ENCODE results near the gene ZNF346. TPM values are rescaled to one million over a fixed set of nuclear protein-coding genes. Genes with fewer than 3 reads are reported as not detected.

ZNF346 gene
- total and polyA plus RNA-seq, 8 donors: 13.1 to 30.4 (median 26.7) TPM

GRCh38 chr5:177085985-177086653 is 63.6 kb downstream of the ZNF346 start:
- Histone ChIP-seq H3K27me3 (peaks cover 0 to 38% of the 10 kb centered on the region in 2 donors), H3K36me3 (no peaks in the 10 kb centered on the region), H3K4me1 (peaks cover 0 to 11% of the 10 kb centered on the region in 2 donors), H3K27ac (no peak overlapping the region), H3K4me3 (no peak overlapping the region), H3K9me3 (no peaks in the 10 kb centered on the region)
- peak in 1 of 4 donors; percentile 62 for DNase-seq
- intact Hi-C loops (cut with DNase I): no loop called here
- TF ChIP-seq, protein P1, sequence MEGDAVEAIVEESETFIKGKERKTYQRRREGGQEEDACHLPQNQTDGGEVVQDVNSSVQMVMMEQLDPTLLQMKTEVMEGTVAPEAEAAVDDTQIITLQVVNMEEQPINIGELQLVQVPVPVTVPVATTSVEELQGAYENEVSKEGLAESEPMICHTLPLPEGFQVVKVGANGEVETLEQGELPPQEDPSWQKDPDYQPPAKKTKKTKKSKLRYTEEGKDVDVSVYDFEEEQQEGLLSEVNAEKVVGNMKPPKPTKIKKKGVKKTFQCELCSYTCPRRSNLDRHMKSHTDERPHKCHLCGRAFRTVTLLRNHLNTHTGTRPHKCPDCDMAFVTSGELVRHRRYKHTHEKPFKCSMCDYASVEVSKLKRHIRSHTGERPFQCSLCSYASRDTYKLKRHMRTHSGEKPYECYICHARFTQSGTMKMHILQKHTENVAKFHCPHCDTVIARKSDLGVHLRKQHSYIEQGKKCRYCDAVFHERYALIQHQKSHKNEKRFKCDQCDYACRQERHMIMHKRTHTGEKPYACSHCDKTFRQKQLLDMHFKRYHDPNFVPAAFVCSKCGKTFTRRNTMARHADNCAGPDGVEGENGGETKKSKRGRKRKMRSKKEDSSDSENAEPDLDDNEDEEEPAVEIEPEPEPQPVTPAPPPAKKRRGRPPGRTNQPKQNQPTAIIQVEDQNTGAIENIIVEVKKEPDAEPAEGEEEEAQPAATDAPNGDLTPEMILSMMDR (IDR thresholded peaks at IDR 0.05): no peak
- ATAC-seq: peak; percentile 4

DNA sequence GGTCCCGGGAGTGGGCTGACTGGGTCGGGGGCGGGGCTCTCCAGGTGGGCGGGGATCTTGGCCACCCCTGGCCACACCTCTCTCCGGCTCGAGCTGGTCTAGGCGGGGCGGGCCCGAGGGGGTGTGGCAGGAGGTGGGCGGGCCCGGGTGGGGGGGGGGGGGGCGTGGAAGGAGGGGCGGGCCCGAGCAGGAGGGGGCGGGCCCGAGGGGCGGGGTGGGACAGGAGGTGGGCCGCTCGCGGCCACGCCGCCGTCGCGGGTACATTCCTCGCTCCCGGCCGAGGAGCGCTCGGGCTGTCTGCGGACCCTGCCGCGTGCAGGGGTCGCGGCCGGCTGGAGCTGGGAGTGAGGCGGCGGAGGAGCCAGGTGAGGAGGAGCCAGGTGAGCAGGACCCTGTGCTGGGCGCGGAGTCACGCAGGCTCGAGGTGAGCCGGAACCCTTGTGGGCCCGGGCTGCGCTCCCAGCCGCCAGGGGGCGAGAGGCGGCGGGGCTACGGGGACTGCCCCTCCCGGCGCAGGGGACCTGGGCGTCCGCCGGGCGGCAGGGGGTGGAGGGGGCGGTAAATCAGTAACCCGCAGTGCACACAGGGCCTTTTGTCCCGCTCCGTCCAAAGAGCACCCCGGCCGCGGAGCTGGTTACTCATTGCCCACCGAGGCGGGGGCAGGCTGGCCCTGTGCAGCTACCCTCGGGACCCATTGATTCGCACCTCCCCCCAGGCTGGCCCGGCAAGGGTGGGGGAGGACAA is 64.3 kb downstream of the ZNF346 start, which contains the start of gene FGFR4:
FGFR4 (plus strand) TSS at position 262 of the 744 bp plus-strand sequence. CDS start 2,688 bp downstream, outside the sequence.
- peak within 1 kb of the TSS; percentile 35 to 46 for H3K4me3 ChIP-seq
- H3K9me3 ChIP-seq: no peaks in the 10 kb centered on the region
- H3K27ac ChIP-seq: no peak within 1 kb of the TSS
- H3K4me1 ChIP-seq: peaks cover 0 to 11% of the 10 kb centered on the region in 2 donors
- H3K36me3 ChIP-seq: no peaks in the 10 kb centered on the region
- DNase-seq (peak; percentile 67 to 91 (median 85)), ATAC-seq (peak; percentile 85)
- H3K27me3 ChIP-seq: peaks cover 0 to 38% of the 10 kb centered on the region in 2 donors
- TF ChIP-seq, protein P1 (IDR thresholded peaks at IDR 0.05): peak; percentile 45 to 62
- intact Hi-C loops (cut with DNase I): no loop called here

GRCh38 chr5:177087398-177088005 is 65.0 kb downstream of the ZNF346 start:
- H3K4me3 ChIP-seq: peak overlapping the region; percentile 35 to 46
- peaks cover 0 to 11% of the 10 kb centered on the region in 2 donors for H3K4me1 ChIP-seq
- TF ChIP-seq, protein P1 (IDR thresholded peaks at IDR 0.05): no peak
- no peaks in the 10 kb centered on the region for H3K9me3 ChIP-seq
- peak; percentile 1 for ATAC-seq
- no peaks in the 10 kb centered on the region for H3K36me3 ChIP-seq
- H3K27me3 ChIP-seq: peaks cover 0 to 38% of the 10 kb centered on the region in 2 donors
- intact Hi-C loops (cut with DNase I): no loop called here
- H3K27ac ChIP-seq: no peak overlapping the region
- no peak for DNase-seq

- intact Hi-C loops (cut with DNase I): no loop called here
- peak in 2 of 4 donors; percentile 71 to 91 for DNase-seq
- peak overlapping the region in 1 of 2 donors; percentile 46 for H3K4me3 ChIP-seq
- H3K9me3 ChIP-seq: no peaks in the 10 kb centered on the region
- no peaks in the 10 kb centered on the region for H3K36me3 ChIP-seq
- peaks cover 0 to 23% of the 10 kb centered on the region in 2 donors for H3K27me3 ChIP-seq
- H3K4me1 ChIP-seq: peaks cover 0 to 11% of the 10 kb centered on the region in 2 donors
- H3K27ac ChIP-seq: no peak overlapping the region
- ATAC-seq: no peak
- TF ChIP-seq, protein P1 (IDR thresholded peaks at IDR 0.05): no peak
These were observed 66.6 kb downstream of the ZNF346 start for GRCh38 chr5:177089127-177089526.
